Glutamatergic neuron (in vitro differentiated cells): ENCODE data around the gene ZNF385C. TPM values are rescaled to one million over a fixed set of nuclear protein-coding genes. Genes with fewer than 3 reads are reported as not detected.

Experiments used
- DNase-seq: peaks from one replicate; pipeline ENCODE4 v3.0.0; 2022
- H3K27ac Mint-ChIP-seq: one replicate; pipeline ENCODE4 v1.8.0; 2020; ENCODE audit warnings: mild to moderate bottlenecking, mixed read lengths, inconsistent platforms; ENCODE audit not compliant: unreplicated experiment
- H3K27me3 Mint-ChIP-seq: one replicate; pipeline ENCODE4 v1.8.0; 2020; ENCODE audit warnings: mild to moderate bottlenecking, moderate library complexity, mixed read lengths, inconsistent platforms; ENCODE audit not compliant: unreplicated experiment
- H3K36me3 Mint-ChIP-seq: one replicate; pipeline ENCODE4 v1.8.0; 2020; ENCODE audit warnings: mild to moderate bottlenecking, mixed read lengths, inconsistent platforms; ENCODE audit not compliant: unreplicated experiment
- H3K4me1 Mint-ChIP-seq: one replicate; pipeline ENCODE4 v1.8.0; 2020; ENCODE audit warnings: mild to moderate bottlenecking, low read depth, mixed read lengths, inconsistent platforms; ENCODE audit not compliant: unreplicated experiment
- H3K4me3 Mint-ChIP-seq: one replicate; pipeline ENCODE4 v1.8.0; 2020; ENCODE audit warnings: mild to moderate bottlenecking, mixed read lengths, inconsistent platforms; ENCODE audit not compliant: unreplicated experiment
- H3K9me3 Mint-ChIP-seq: one replicate; pipeline ENCODE4 v1.8.0; 2020; ENCODE audit warnings: mild to moderate bottlenecking, moderate library complexity, mixed read lengths, inconsistent platforms; ENCODE audit not compliant: unreplicated experiment
- CTCF ChIP-seq: fragments of 200-600 bp; sonication (generic); IDR thresholded peaks from one replicate; pipeline ENCODE4 v1.5.0; 2021; ENCODE audit not compliant: partially characterized antibody, unreplicated experiment
- total RNA-seq: library from RNA; stranded (reverse); fragmentation: NEBNext Ultra II Directional; extraction: Animal tissue kit (Norgen Biotek cat#: 25700); gene quantifications from one replicate; pipeline ENCODE4 v1.2.1, GENCODE V29; 2021; ENCODE audit not compliant: unreplicated experiment

Gene ZNF385C
- total RNA-seq, 1 donor from 2014 or later, result 1.5 TPM

GRCh38 chr17:42129109-42129837, 31.0 kb upstream of the ZNF385C start:
- no peak overlapping the region for H3K4me3 Mint-ChIP-seq
- peaks cover 24% of the 10 kb centered on the region for H3K4me1 Mint-ChIP-seq
- peaks cover 5% of the 10 kb centered on the region for H3K27me3 Mint-ChIP-seq
- H3K27ac Mint-ChIP-seq, result no peak overlapping the region
- no peak for TF ChIP-seq CTCF
- no peaks in the 10 kb centered on the region for H3K9me3 Mint-ChIP-seq
- H3K36me3 Mint-ChIP-seq, result peaks cover 4% of the 10 kb centered on the region
- no peak for DNase-seq

GRCh38 chr17:42127414-42127813, 29.1 kb upstream of the ZNF385C start:
- H3K27ac Mint-ChIP-seq, result no peak overlapping the region

GRCh38 chr17:42126836-42127235, 28.6 kb upstream of the ZNF385C start:
- Mint-ChIP-seq H3K4me1 (peaks cover 19% of the 10 kb centered on the region), H3K9me3 (peaks cover 2% of the 10 kb centered on the region), H3K27ac (no peak overlapping the region), H3K36me3 (peaks cover 4% of the 10 kb centered on the region), H3K4me3 (no peak overlapping the region), H3K27me3 (peaks cover 8% of the 10 kb centered on the region)
- no peak for TF ChIP-seq CTCF
- DNase-seq, result no peak

More at GRCh38 chr17:42127414-42127813, 29.1 kb upstream of the ZNF385C start:
- peaks cover 15% of the 10 kb centered on the region for H3K4me1 Mint-ChIP-seq
- no peaks in the 10 kb centered on the region for H3K9me3 Mint-ChIP-seq
- no peak for DNase-seq
- TF ChIP-seq CTCF, result no peak
- H3K36me3 Mint-ChIP-seq, result peaks cover 4% of the 10 kb centered on the region
- no peak overlapping the region for H3K4me3 Mint-ChIP-seq
- peaks cover 6% of the 10 kb centered on the region for H3K27me3 Mint-ChIP-seq

- H3K36me3 Mint-ChIP-seq, result no peaks in the 10 kb centered on the region
Observed at GRCh38 chr17:42125565-42125964, 27.3 kb upstream of the ZNF385C start.

More at GRCh38 chr17:42125565-42125964, 27.3 kb upstream of the ZNF385C start:
- TF ChIP-seq CTCF, result no peak
- no peak overlapping the region for H3K4me3 Mint-ChIP-seq
- H3K27me3 Mint-ChIP-seq, result peaks cover 8% of the 10 kb centered on the region
- peaks cover 17% of the 10 kb centered on the region for H3K4me1 Mint-ChIP-seq
- H3K27ac Mint-ChIP-seq, result no peak overlapping the region
- no peak for DNase-seq
- peaks cover 7% of the 10 kb centered on the region for H3K9me3 Mint-ChIP-seq
